IgD-negative memory B cell (primary cell): Measurements from ENCODE around the gene DLG2. TPM values are rescaled to one million over a fixed set of nuclear protein-coding genes. Genes with fewer than 3 reads are reported as not detected.

Source experiments
- H3K27ac Mint-ChIP-seq, 3 donors: one replicate each; pipeline ENCODE4 v1.8.0; 2020 to 2022; ENCODE audit warnings: mild to moderate bottlenecking in 3 of 3, mixed read lengths in 3 of 3, moderate library complexity in 1 of 3
- H3K27me3 Mint-ChIP-seq: one replicate; pipeline ENCODE4 v1.8.0; 2021; ENCODE audit warnings: mixed read lengths
- H3K36me3 Mint-ChIP-seq: one replicate; pipeline ENCODE4 v1.8.0; 2020; ENCODE audit warnings: mild to moderate bottlenecking, mixed read lengths
- H3K4me1 Mint-ChIP-seq, 3 donors: one replicate each; pipeline ENCODE4 v1.8.0; 2020 to 2022; ENCODE audit warnings: mixed read lengths in 3 of 3, mild to moderate bottlenecking in 1 of 3
- H3K4me3 Mint-ChIP-seq, 4 donors: one replicate each; pipeline ENCODE4 v1.8.0; 2020 to 2022; ENCODE audit warnings: mild to moderate bottlenecking in 4 of 4, mixed read lengths in 4 of 4, moderate library complexity in 3 of 4
- H3K9me3 Mint-ChIP-seq, 3 donors: one replicate each; pipeline ENCODE4 v1.8.0; 2020 to 2021; ENCODE audit warnings: mixed read lengths in 3 of 3, mild to moderate bottlenecking in 1 of 3
- polyA plus RNA-seq: library from polyadenylated mRNA; unstranded; fragments of 300-500 nt; fragmentation: Illumina TruSeq; gene quantifications from one replicate; pipeline ENCODE4 v1.2.3, GENCODE V29; 2021

The DLG2 gene
- polyA plus RNA-seq, 1 donor from 2014 or later, result 2.0 TPM

DNA sequence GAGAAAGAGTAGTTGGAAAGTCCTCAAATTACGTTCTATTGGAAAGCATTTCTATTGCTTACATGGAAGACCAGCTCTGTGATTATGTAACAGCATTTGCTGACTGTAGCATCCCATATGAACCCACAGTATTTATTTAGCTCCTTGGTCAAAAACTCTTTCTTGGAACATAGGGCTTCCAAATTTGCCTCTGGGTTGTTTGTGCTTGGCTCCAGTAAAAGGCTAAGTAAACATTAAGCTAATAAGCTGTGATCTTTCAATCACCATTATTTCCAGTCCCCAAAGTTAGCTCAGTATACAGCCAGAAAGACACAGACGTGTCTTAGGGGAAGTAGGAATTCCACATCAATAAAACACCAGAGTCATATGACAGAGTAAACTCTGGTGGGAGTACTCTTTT, 668.8 kb downstream of the DLG2 start:
- H3K9me3 Mint-ChIP-seq, result no peaks in the 10 kb centered on the region
- peaks cover 0 to 2% (median 0%) of the 10 kb centered on the region in 3 donors for H3K4me1 Mint-ChIP-seq
- H3K36me3 Mint-ChIP-seq, result no peaks in the 10 kb centered on the region
- no peaks in the 10 kb centered on the region for H3K27me3 Mint-ChIP-seq
- no peak overlapping the region for H3K4me3 Mint-ChIP-seq
- H3K27ac Mint-ChIP-seq, result no peak overlapping the region

DNA sequence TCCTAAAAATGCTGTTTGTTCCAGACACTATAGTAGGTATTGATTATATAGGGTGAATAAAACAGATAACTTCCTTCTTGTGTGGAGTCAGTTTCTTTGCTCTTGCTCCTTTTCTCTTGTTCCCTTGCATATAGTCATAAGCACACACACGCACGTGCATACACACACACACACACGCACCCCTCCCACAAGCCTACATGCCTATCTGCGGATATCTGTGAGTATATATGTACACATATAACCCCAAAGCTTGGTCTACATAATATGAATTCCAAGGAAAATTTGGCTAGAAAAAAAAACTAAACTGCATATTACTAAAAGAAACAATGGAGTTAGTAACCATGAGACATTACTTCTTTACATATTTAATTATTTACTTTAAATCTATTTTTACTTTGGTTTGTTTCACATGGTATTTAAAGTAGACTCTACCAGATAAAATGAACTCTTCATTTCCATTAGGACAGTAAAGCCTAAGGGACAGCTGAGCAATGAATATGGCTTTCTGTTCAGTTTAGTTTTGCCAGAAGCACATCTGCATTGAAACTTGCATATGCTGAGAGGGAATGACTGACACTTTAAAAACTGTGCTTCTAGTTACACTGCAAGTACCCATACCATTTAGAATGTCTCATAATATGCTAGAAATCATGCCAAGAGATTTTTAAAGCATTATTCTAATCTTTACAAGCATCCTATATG, 676.4 kb downstream of the DLG2 start:
- Mint-ChIP-seq H3K27ac (no peak overlapping the region), H3K9me3 (no peaks in the 10 kb centered on the region), H3K27me3 (peaks cover 5% of the 10 kb centered on the region), H3K4me3 (no peak overlapping the region), H3K4me1 (no peaks in the 10 kb centered on the region), H3K36me3 (no peaks in the 10 kb centered on the region)

DNA sequence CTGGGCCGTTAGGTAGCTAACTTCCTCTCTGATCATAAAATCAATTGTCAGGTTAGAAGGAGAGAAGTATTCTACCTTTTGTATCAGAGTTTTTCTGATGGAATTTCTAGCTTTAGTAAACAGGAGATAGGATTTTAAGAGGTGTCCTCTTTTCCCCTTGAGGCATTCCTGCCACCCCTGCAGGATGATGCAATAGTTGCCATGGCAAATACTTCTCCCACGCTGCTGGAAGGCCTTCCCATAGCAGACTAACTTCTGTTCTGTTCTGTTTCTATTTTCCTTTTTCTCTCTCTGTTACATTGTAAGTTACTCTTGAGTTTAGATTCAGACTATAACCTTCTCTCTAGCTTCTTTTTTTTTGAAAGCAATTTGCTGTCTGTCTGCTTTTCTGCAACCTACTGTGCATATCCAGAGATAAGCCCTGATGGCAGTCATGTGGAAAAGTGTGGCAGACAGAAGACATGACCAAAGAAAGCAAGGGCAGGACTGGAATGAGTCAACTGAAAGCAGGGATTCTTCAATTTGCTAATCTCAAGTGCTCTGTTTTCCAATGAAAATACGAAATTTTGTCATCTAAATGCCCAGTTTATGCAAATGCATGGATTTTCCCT, 679.1 kb downstream of the DLG2 start:
- peaks cover 5% of the 10 kb centered on the region for H3K27me3 Mint-ChIP-seq

DNA sequence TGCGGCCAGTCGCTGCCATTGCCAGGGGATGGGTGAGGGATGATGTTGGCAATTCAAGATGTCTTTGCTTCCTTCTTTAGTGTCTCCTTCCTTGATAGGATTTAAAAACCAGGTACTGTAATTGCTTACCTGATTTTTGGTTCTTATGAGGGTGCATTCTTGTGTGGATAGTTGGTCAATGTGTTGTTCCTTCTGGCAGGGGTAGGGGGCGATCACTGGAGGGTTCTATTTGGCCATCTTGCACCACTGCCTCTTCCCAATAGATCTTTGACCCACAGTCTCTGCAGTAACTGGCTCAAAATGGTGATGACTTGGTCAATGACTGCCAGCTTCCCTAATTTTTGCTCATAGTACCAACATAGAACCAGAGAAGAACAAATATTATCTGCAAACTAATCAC, 680.1 kb downstream of the DLG2 start:
- Mint-ChIP-seq H3K36me3 (peaks cover 2% of the 10 kb centered on the region), H3K27ac (no peak overlapping the region), H3K27me3 (peaks cover 5% of the 10 kb centered on the region), H3K4me1 (peaks cover 0 to 1% (median 0%) of the 10 kb centered on the region in 3 donors), H3K9me3 (peaks cover 8 to 9% (median 9%) of the 10 kb centered on the region in 3 donors), H3K4me3 (no peak overlapping the region)

More for the DNA sequence above, 679.1 kb downstream of the DLG2 start:
- peaks cover 2% of the 10 kb centered on the region for H3K36me3 Mint-ChIP-seq
- peaks cover 0 to 1% (median 0%) of the 10 kb centered on the region in 3 donors for H3K4me1 Mint-ChIP-seq
- H3K9me3 Mint-ChIP-seq, result peaks cover 7 to 9% (median 8%) of the 10 kb centered on the region in 3 donors
- peak overlapping the region in 1 of 4 donors; percentile 53 for H3K4me3 Mint-ChIP-seq
- no peak overlapping the region for H3K27ac Mint-ChIP-seq

DNA sequence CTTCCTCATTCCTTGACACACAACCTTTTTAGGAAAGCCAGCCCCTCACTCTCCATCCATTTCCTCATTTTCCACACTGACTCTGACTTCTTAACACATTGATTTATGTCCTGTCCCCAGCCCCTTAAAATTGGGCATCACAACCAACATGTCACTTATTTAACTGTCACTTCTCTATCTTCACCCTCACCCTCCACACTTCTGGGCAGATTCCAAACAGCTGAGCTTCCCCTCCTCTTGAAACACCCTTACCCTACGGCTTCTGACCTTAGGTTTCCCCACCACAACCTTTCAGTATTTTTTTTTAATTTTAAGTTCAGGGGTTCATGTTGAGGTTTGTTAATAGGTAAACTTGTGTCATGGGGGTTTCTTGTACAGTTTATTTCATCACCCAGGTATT, 696.3 kb downstream of the DLG2 start:
- Mint-ChIP-seq H3K4me3 (peak overlapping the region in 2 of 4 donors; percentile 5 to 75), H3K27me3 (no peaks in the 10 kb centered on the region), H3K36me3 (no peaks in the 10 kb centered on the region), H3K4me1 (peaks cover 9 to 10% (median 10%) of the 10 kb centered on the region in 3 donors), H3K27ac (peak overlapping the region in 1 of 3 donors; percentile 3), H3K9me3 (peaks cover 0 to 2% (median 1%) of the 10 kb centered on the region in 3 donors)

DNA sequence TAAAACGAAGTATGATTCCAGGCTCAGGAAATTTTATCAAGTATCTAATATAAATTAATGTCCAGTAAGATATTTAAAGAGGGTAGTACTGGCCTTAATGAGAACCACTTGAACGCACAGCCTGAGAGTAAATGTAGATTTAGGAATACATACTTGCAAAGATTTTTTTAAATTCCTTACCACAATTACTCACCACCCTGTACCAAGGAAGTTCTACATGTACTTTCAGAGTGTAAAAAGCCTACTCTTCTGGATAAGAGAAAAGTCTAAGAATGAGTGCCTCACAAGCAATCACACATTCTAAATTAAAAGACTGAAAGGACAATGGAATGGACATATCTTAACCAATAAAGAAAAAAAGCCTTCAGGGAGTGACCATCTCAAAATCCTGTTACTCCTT, 697.4 kb downstream of the DLG2 start:
- Mint-ChIP-seq H3K27ac (peak overlapping the region in 1 of 3 donors; percentile 9), H3K4me3 (no peak overlapping the region), H3K9me3 (peaks cover 0 to 2% (median 1%) of the 10 kb centered on the region in 3 donors), H3K36me3 (no peaks in the 10 kb centered on the region), H3K27me3 (peaks cover 1% of the 10 kb centered on the region), H3K4me1 (peaks cover 10% of the 10 kb centered on the region in 3 donors)

DNA sequence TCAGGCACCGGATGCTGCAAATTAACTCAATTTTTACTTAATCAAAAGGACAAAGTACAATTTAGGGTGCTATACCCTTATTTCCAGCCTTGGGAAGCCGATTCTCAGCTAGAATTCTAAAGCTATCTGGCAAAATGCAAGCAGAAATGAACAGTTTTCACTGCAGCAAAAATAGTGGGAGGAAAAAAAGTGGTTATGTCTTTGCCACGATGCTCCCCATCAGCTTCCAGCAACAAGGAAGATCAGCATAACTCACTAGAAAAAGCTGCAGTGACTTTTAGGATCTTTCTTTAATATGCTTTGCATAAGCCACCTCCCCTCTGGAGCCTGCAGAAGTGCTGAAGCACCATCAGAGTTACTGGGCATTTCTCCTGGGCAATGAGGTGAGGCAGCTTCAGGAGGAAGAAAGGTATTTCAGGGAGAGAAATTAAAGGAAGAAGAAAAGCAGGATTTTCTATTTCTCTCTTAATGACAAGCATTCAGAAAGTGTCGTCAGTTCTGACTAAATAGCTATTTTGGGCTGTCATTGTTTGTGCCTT, 702.9 kb downstream of the DLG2 start:
- H3K27me3 Mint-ChIP-seq, result peaks cover 7% of the 10 kb centered on the region
- no peaks in the 10 kb centered on the region for H3K36me3 Mint-ChIP-seq
- no peak overlapping the region for H3K4me3 Mint-ChIP-seq
- H3K27ac Mint-ChIP-seq, result no peak overlapping the region
- peaks cover 3 to 15% (median 9%) of the 10 kb centered on the region in 3 donors for H3K4me1 Mint-ChIP-seq
- H3K9me3 Mint-ChIP-seq, result no peaks in the 10 kb centered on the region

DNA sequence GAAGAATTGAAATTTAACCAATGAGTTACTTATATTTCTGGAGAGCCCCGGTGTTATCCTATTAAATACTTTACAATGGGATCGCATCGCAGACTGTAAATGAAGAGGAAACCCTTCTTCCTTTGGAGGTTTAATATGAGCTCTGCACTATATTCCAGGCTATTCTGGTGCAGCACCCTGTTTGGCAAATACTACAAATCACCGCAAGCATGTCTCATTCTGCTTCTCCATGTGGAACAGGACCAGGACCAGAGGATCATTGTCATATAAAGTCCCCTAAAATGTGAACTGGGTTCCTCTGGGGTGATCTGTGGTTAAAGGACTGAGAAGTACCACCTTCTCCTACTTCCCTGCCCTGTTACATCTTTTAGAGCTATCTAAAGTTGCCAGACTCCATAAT, 703.7 kb downstream of the DLG2 start:
- Mint-ChIP-seq H3K36me3 (no peaks in the 10 kb centered on the region), H3K27me3 (peaks cover 7% of the 10 kb centered on the region), H3K4me3 (no peak overlapping the region), H3K27ac (no peak overlapping the region), H3K9me3 (no peaks in the 10 kb centered on the region), H3K4me1 (peaks cover 3 to 15% (median 9%) of the 10 kb centered on the region in 3 donors)

DNA sequence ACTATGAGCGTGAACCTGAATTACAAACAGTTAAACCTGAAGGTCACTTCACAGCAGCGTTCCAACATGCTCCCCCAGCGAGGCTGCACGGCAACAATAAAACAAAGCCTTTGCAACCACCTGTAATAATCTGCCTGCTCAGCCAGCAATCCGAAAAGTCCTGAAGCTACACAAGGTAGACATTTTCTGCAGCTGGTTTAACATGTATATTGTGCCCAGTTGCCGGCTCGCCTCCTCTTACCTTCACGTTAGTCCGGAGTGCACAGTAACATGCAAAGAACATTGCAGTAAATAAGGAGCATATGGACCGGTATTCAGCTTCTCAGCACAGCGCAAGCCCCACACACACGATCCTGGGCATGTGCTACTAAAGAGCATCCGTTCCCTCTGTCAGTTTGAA, 704.3 kb downstream of the DLG2 start:
- Mint-ChIP-seq H3K4me3 (peak overlapping the region; percentile 15 to 89 (median 69)), H3K9me3 (no peaks in the 10 kb centered on the region), H3K27ac (peak overlapping the region in 2 of 3 donors; percentile 17 to 69), H3K27me3 (peaks cover 7% of the 10 kb centered on the region), H3K36me3 (no peaks in the 10 kb centered on the region), H3K4me1 (peaks cover 3 to 15% (median 9%) of the 10 kb centered on the region in 3 donors)

DNA sequence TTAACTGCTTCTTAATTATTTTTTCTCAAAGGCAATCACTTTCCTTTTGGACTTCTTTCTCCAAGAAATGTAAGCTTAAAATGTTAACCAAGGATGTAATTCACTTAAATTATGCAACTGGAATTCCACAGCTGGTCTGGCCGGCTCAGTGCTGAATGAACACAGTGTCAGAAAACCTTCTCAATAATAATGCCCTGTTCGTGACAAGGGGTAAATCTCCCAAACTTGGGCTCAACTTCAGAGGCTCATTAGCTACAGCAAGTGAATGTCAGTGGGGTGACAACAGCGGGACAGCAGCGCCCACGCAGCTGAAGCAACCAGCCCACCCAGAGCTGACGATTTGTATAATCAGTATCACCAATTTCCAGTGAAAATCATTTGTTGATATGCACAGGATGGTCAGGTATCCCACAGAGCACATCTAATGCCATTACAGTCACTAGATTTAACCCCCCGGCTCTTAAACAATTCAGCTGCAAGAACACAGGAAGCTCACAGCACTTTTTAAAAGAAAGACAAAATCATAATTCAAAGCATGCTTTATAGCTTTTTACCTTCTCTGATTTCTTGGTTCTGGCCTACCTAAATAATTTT, 704.8 kb downstream of the DLG2 start:
- peak overlapping the region in 1 of 3 donors; percentile 69 for H3K27ac Mint-ChIP-seq
- peaks cover 3 to 15% (median 9%) of the 10 kb centered on the region in 3 donors for H3K4me1 Mint-ChIP-seq
- H3K9me3 Mint-ChIP-seq, result no peaks in the 10 kb centered on the region
- no peaks in the 10 kb centered on the region for H3K36me3 Mint-ChIP-seq
- peak overlapping the region; percentile 15 to 89 (median 69) for H3K4me3 Mint-ChIP-seq
- peaks cover 7% of the 10 kb centered on the region for H3K27me3 Mint-ChIP-seq

DNA sequence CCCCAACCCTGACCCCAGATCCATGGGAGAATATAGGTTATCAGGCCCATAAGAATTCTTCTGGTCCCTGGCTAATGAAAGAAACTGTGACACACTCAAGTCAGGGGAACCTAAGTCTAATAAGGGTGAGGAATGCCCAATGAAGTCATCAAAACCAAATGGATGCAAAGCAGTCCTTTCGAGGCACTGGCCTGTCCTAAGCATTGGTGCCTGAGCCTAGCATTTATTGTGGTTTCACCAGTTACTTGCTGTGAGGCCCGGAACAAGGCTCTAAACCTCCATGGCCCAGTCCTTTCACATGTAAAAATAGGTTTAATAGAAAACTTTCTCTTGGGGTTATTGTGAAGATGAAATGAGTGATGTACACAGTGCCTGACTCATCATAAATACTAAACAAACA, 712.6 kb downstream of the DLG2 start:
- peaks cover 0 to 3% (median 2%) of the 10 kb centered on the region in 3 donors for H3K9me3 Mint-ChIP-seq
- H3K4me3 Mint-ChIP-seq, result no peak overlapping the region
- no peaks in the 10 kb centered on the region for H3K36me3 Mint-ChIP-seq
- no peaks in the 10 kb centered on the region for H3K4me1 Mint-ChIP-seq
- no peaks in the 10 kb centered on the region for H3K27me3 Mint-ChIP-seq
- no peak overlapping the region for H3K27ac Mint-ChIP-seq

DNA sequence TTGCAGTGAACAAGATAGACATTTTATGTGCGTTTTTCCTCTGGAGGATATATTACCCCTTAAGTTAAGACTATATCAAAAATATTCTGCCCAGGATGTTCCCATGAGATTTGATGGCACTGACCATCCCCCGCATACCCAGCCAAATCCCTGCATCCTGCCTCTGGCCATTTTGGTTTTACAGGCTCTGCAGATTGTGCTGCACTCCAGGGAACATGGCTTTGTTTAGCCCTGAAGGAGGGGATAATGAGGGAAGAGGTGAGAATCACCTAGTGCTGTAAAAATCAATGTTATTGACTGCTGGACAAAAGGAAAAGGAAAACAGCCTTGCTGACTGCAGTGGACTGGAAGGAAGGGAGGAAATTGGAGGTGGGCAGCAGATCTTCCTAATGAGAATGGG, 717.4 kb downstream of the DLG2 start:
- Mint-ChIP-seq H3K4me1 (no peaks in the 10 kb centered on the region), H3K36me3 (no peaks in the 10 kb centered on the region), H3K9me3 (peaks cover 0 to 2% (median 0%) of the 10 kb centered on the region in 3 donors), H3K4me3 (no peak overlapping the region), H3K27ac (no peak overlapping the region), H3K27me3 (no peaks in the 10 kb centered on the region)

DNA sequence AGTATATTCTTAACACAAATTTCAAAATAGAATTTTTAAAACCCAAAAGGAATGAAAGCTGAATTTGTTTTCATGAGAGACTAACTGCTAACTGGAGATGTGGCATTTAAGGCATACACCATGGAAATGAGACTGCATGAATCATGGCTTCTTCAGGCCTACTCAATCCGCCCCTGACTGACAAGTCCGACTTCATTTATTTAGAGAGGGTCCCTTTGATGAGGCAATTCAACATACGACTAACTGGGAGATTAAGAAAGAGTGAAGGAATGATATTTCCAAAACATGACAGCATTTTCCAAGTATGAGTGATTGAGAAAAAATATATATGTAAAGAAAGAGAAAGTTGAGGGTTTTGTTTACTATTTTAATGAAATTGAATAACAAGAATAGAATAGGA, 720.1 kb downstream of the DLG2 start:
- Mint-ChIP-seq H3K27ac (no peak overlapping the region), H3K4me1 (no peaks in the 10 kb centered on the region), H3K9me3 (peaks cover 0 to 2% (median 0%) of the 10 kb centered on the region in 3 donors), H3K4me3 (no peak overlapping the region), H3K27me3 (no peaks in the 10 kb centered on the region), H3K36me3 (no peaks in the 10 kb centered on the region)

DNA sequence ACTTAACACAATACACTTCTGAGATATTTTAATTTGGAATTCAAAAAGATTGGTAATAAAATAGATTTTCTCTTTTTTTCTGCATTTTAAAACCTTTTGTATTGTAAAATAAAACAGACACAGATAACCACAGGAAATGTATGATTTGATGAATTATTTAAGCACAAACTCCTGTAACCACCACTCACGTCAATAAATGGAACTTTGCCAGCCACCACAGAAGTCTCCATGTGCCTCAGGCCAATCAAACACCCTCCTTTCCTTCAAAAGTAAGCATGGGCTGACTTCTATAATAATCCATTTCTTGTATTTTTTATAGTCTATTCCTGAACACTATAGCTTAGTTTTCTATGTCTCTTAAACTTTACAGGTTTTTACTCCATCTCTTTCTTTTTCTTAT, 721.7 kb downstream of the DLG2 start:
- Mint-ChIP-seq H3K36me3 (no peaks in the 10 kb centered on the region), H3K27me3 (no peaks in the 10 kb centered on the region), H3K27ac (no peak overlapping the region), H3K4me1 (no peaks in the 10 kb centered on the region), H3K9me3 (peaks cover 0 to 2% (median 0%) of the 10 kb centered on the region in 3 donors), H3K4me3 (no peak overlapping the region)

DNA sequence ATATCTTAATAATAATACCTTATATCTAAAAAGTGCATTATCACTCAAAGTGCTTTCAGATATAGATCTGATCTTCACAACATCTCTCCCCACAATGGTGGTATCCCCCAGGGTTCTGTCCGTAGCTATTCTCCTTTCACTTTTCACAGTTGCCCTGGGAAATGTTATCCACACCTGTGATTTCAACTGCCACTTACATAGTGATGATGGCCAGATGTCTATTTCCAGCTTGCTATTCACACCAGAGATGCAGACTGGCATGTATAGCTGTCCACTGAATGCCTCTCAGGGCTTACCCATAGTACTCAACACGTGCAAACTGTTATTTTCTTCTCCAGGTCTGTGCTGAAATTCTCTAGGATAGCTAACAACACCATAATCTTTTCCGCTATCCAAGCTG, 724.7 kb downstream of the DLG2 start:
- Mint-ChIP-seq H3K4me3 (no peak overlapping the region), H3K4me1 (no peaks in the 10 kb centered on the region), H3K9me3 (peaks cover 0 to 4% (median 0%) of the 10 kb centered on the region in 3 donors), H3K27me3 (peaks cover 2% of the 10 kb centered on the region), H3K36me3 (no peaks in the 10 kb centered on the region), H3K27ac (no peak overlapping the region)
